DMS79 (cell line): ENCODE measurements around the gene CYP4F11.
A peak's percentile ranks its signal among the peaks of the same experiment; 100 is the strongest.
"Not testable (repeated sequence)": the region's sequence is repeated elsewhere in the genome, so short reads cannot be mapped to it uniquely, and the experiment has no call there.

ENCODE experiments used
- DNase-seq: peaks from one replicate; lab custom pipeline; 2025; lab: John Stamatoyannopoulos, UW

CYP4F11 gene

GRCh38 chr19:15934332-15935078 is at the start of gene CYP4F11:
Gene CYP4F11, minus strand, starts transcription at chr19:15934529. Its CDS starts 121 bp downstream, at chr19:15934408.
- DNase-seq, result peak; percentile 3

GRCh38 chr19:15979293-15979692 is 45.0 kb upstream of the CYP4F11 start:
- DNase-seq, result no peak

GRCh38 chr19:15977690-15978089 is 43.4 kb upstream of the CYP4F11 start:
- no peak for DNase-seq

GRCh38 chr19:15976836-15977689 is 42.7 kb upstream of the CYP4F11 start:
- no peak for DNase-seq

- no peak for DNase-seq
Measured at GRCh38 chr19:15974856-15975255, 40.5 kb upstream of the CYP4F11 start.

DNA sequence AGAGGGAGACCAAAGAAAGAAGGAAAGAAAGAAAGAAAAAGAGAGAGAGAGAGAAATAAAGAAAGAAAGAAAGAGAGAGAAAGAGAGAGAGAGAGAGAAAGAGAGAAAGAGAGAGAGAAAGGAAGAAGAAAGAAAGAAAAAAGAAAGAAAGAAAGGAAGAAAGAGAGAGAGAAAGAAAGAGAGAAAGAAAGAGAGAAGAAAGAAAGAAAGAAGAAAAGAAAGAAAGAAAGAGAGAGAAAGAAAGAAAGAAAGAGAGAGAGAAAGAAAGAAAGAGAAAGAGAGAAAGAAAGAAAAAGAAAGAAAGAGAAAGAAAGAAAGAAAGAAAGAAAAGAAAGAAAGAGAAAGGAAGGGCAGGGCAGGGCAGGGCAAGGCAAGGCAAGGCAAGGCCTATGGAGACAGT is 37.7 kb upstream of the CYP4F11 start:
- DNase-seq, result not testable (repeated sequence)

DNA sequence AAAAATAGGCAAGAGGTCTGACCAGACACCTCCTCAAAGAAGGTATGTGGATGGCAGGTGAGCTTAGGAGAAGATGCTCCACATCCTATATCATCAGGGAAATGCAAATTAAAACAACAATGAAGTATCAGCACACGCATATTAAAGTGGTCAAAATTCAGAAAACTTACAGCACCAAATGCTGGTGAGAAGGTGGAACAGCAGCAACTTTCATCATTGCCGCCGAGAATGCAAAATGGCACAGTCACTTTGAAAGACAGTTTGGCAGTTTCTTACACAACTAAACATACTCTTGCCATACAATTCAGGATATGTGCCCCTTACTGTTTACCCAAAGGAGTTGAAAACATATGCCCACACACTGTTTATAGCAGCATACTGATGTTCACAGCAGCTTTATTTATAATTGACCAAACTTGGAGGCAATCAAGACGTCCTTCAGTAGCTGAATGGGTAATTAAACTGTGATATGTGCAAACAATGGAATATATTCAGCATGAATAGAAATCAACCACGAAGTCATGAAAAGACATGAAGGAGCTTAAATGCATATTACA is 37.0 kb upstream of the CYP4F11 start:
- DNase-seq, result no peak

GRCh38 chr19:15964231-15964630 is 29.9 kb upstream of the CYP4F11 start:
- no peak for DNase-seq

- no peak for DNase-seq
Measured at GRCh38 chr19:15962319-15962718, 28.0 kb upstream of the CYP4F11 start.

DNA sequence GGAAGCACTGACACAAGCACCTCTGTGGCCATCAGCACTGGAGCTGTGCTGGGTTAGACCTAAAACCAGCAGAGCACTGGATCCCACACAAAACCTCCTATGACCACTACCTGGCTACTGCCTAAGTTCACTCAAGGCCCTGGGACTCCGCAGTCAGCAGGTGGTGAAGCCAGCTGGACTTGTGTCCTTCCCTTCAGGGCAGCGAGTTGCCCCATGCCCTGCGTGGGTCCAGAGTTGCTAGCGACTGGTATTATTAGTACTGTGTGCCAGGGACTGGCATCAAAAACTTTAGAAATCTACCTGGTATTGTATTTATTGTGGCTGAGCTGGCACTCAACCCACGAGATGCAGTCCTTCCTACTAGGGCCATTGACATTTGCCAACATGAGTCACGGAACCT is 20.5 kb upstream of the CYP4F11 start:
- DNase-seq, result no peak

- no peak for DNase-seq
Measured at GRCh38 chr19:15948223-15949058, 14.1 kb upstream of the CYP4F11 start, which contains the start of gene OR10H4. Gene OR10H4, plus strand, starts transcription at chr19:15949008. Its CDS starts 0 bp downstream, at chr19:15949008.

GRCh38 chr19:15945301-15945700 is 11.0 kb upstream of the CYP4F11 start:
- DNase-seq, result no peak

- DNase-seq, result no peak
Measured at GRCh38 chr19:15944401-15944800, 10.1 kb upstream of the CYP4F11 start.

DNA sequence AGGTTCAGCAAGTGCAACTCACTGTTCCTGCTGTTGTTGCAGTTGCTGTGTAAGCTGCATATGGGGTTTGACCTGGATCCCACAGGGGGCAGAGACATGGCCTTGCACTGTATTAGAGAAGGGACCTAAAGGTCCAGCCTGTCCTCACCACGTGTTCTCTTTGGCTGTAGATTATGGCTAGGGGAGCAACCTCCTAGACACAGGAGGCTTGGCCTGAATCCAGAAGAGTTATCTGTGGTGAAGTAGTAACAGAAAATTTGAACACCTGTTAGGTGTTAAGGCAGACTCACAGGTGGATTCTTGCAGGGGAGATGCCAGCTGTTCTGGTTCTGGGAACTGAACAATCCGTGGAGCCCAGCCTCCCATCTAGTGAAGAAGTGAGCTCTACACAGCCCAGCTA is 3.4 kb upstream of the CYP4F11 start:
- no peak for DNase-seq

DNA sequence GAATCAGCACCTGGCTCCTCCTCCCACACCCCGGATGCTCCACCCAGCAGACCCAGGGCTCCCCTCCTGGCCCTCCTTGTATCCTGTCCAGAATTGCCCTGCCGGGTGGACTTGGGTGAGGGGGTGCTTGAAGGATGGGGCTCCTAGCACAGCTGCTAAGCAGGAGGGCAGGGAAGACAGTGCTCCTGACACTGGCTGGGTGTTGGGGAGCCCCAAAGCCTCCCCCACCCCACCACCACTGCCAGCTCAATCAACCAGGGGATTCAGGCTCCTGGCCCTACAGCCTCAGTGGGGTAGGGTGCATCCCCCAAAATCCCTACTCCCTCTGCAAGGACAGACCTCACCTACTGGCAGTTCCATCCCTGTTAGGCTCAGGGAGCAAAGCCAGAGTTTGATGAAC is 2.6 kb upstream of the CYP4F11 start:
- no peak for DNase-seq

DNA sequence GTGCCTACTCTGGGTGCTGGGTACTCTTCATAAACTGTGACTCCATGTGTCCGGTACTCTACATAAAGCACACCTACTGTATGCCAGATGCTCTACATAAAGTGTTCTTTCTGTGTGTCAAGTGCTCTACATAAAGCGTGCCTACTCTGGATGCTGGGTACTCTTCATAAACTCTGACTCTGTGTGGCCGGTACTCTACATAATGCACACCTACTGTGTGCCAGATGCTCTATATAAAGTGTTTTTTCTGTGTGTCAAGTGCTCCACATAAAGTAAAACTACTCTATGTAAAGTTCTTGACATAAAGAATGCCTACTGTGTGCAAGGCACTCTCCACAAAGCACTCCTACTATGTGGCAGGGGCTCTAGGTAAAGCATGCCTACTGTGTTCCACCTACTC is 1.8 kb upstream of the CYP4F11 start:
- no peak for DNase-seq

- DNase-seq, result no peak
Measured at GRCh38 chr19:15935167-15935702, 906 bp upstream of the CYP4F11 start.

DNA sequence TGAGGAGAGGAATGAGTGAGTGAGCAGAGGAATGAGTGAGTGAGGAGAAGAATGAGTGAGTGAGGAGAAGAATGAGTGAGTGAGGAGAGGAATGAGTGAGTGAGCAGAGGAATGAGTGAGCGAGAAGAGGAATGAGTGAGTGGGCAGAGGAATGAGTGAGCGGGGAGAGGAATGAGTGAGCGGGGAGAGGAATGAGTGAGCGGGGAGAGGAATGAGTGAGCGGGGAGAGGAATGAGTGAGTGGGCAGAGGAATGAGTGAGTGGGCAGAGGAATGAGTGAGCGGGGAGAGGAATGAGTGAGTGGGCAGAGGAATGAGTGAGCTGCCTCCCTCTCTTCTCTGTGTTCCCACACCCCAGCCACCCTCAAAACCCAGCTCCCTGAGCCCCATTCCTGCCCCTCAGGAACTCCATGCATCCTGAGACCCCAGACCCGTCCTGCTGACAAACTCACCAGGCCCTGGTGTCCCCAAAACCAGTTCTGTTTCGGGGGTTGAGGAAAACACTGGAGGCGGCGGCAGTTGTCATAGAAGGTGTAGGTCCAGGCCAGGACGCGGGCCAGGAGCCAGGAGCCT is 483 bp downstream of the CYP4F11 start:
- DNase-seq, result not testable (repeated sequence)

- DNase-seq, result no peak
Measured at GRCh38 chr19:15928321-15928720, 6.0 kb downstream of the CYP4F11 start.

DNA sequence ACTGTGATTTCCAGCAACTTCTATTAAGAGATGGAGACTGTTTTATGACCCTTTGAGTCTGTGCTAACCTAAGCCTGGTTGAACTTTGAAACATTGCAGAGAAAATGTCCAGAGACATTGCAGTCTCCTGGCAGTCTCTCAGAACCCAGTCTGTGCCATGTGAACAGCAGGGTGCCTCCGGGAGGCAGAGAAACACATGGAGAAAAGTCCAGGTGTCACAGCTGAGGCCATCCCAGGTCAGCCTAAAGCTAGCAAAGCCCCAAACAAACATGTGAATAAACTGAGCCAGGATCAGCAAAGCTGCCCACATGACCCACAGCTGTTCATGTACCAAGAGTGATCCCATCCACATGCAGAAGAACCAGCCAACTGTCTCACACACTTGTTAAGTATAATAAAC is 7.8 kb downstream of the CYP4F11 start:
- DNase-seq, result no peak

DNA sequence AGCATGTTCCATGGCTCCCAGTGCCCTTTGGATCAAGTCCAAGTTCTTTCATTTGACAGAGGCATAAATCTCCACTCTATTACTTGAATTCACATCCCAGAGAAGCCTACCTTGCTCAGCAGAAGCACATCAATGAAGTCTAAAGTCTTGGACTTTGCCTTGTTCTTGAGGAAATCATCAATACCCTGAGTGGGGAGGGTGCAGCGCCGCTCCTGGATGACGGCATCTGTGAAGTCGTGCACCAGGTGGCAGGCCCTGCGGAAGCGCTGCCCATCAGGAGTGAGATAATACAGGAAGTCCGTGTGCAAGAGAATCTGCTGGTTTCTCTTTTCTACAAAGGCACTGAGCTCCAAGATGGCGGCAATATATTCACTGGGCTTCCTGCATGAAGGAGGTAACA is 10.6 kb downstream of the CYP4F11 start:
- no peak for DNase-seq
